Activated naive CD4-positive, alpha-beta T cell treated with anti-CD3 and anti-CD28 coated beads, Interleukin-2, amount 50 U/mL, for 16 hours (primary cell): ENCODE data around the gene PITPNC1.
"Not testable (repeated sequence)": the region's sequence is repeated elsewhere in the genome, so short reads cannot be mapped to it uniquely, and the experiment has no call there.

Experiments used
- DNase-seq: peaks from one replicate; pipeline ENCODE4 v3.0.0-alpha.2; 2020

Gene PITPNC1

GRCh38 chr17:67633751-67634211 is 256.7 kb downstream of the PITPNC1 start:
- no peak for DNase-seq

GRCh38 chr17:67635681-67636080 is 258.6 kb downstream of the PITPNC1 start:
- DNase-seq, result no peak

GRCh38 chr17:67636312-67636711 is 259.2 kb downstream of the PITPNC1 start:
- DNase-seq, result no peak

GRCh38 chr17:67636834-67637520 is 259.9 kb downstream of the PITPNC1 start:
- DNase-seq, result no peak

- no peak for DNase-seq
These were observed 261.0 kb downstream of the PITPNC1 start for GRCh38 chr17:67637901-67638641.

- DNase-seq, result no peak
These were observed 261.8 kb downstream of the PITPNC1 start for GRCh38 chr17:67638871-67639270.

- no peak for DNase-seq
These were observed 262.5 kb downstream of the PITPNC1 start for GRCh38 chr17:67639555-67639954.

- no peak for DNase-seq
These were observed 262.9 kb downstream of the PITPNC1 start for GRCh38 chr17:67639979-67640378.

- DNase-seq, result no peak
These were observed 265.4 kb downstream of the PITPNC1 start for GRCh38 chr17:67642488-67642887.

GRCh38 chr17:67644061-67644460 is 267.0 kb downstream of the PITPNC1 start:
- no peak for DNase-seq

GRCh38 chr17:67645195-67645594 is 268.1 kb downstream of the PITPNC1 start:
- not testable (repeated sequence) for DNase-seq

GRCh38 chr17:67646472-67646871 is 269.4 kb downstream of the PITPNC1 start:
- DNase-seq, result no peak

GRCh38 chr17:67647482-67647881 is 270.4 kb downstream of the PITPNC1 start:
- DNase-seq, result no peak

GRCh38 chr17:67648032-67648905 is 271.2 kb downstream of the PITPNC1 start:
- DNase-seq, result no peak

GRCh38 chr17:67648906-67649295 is 271.8 kb downstream of the PITPNC1 start:
- DNase-seq, result not testable (repeated sequence)

- no peak for DNase-seq
These were observed 272.8 kb downstream of the PITPNC1 start for GRCh38 chr17:67649891-67650290.

GRCh38 chr17:67651218-67651579 is 274.1 kb downstream of the PITPNC1 start:
- DNase-seq, result not testable (repeated sequence)

GRCh38 chr17:67652433-67652832 is 275.4 kb downstream of the PITPNC1 start:
- no peak for DNase-seq

- no peak for DNase-seq
These were observed 278.5 kb downstream of the PITPNC1 start for GRCh38 chr17:67655478-67656148.

GRCh38 chr17:67656494-67657203 is 279.6 kb downstream of the PITPNC1 start:
- no peak for DNase-seq

GRCh38 chr17:67657596-67657995 is 280.5 kb downstream of the PITPNC1 start:
- DNase-seq, result no peak

GRCh38 chr17:67658265-67658664 is 281.2 kb downstream of the PITPNC1 start:
- DNase-seq, result no peak
